HCT116 (cell line): ENCODE results near the gene ZSWIM4. TPM values are rescaled to one million over a fixed set of nuclear protein-coding genes. Genes with fewer than 3 reads are reported as not detected.
A peak's percentile ranks its signal among the peaks of the same experiment; 100 is the strongest.

Source experiments
- ATAC-seq: fragments of 200-7000 bp; cut with Tn5 transposase; 2 replicates; pipeline ENCODE4 v1.9.1; 2020; ENCODE audit warnings: mild to moderate bottlenecking, moderate library complexity
- BruUV-seq: library from RNA; stranded (reverse); fragments of 400-500 nt; replicated peaks from 2 replicates; lab custom pipeline; 2021; lab: Mats Ljungman, UMichigan
- CTCF ChIA-PET: fragments of 300-600 bp; sonication (Branson Sonifier 250); formaldehyde crosslinking; loops from one replicate; lab custom pipeline; 2021; ENCODE audit warnings: antibody characterized with exemption; lab: Charles Lee
- POLR2A ChIA-PET: fragments of 300-600, 350-600 bp; sonication (Branson Sonifier 250); formaldehyde crosslinking; loops from one replicate; lab custom pipeline; 2021; ENCODE audit warnings: antibody characterized with exemption; lab: Charles Lee
- RAD21 ChIA-PET, 2 experiments: fragments of 300-600 bp; sonication (Branson Sonifier 250); formaldehyde crosslinking; loops; one replicate each; lab custom pipeline; 2023; ENCODE audit warnings: low total read pairs in 2 of 2; ENCODE audit not compliant: uncharacterized antibody in 2 of 2, unreplicated experiment in 2 of 2, low non-redundant PET in 1 of 2; lab: Charles Lee
- DNase-seq: peaks from one replicate; pipeline ENCODE4 v3.0.0-alpha.2; 2010; ENCODE audit warnings: low read depth, low spot score
- H2AFZ ChIP-seq: fragments of 200-600 bp; shearing (Covaris generic), sonication (generic); 2 replicates; pipeline ENCODE4 v1.6.1; 2017; ENCODE audit warnings: low read depth, mixed run types, mixed read lengths, antibody characterized with exemption, low read length; ENCODE audit not compliant: poor library complexity, severe bottlenecking
- H3K27ac ChIP-seq: 2 replicates; pipeline ENCODE4 v1.5.1; 2012; ENCODE audit warnings: low read depth, low read length
- H3K27me3 ChIP-seq: fragments of 200-600 bp; sonication (generic); 2 replicates; pipeline ENCODE4 v1.6.1; 2016; ENCODE audit warnings: mixed run types, low read length, mixed read lengths; ENCODE audit not compliant: insufficient read depth
- H3K36me3 ChIP-seq, 2 experiments: fragments of 200-500 bp in 1 of 2; fragments of 200-600 bp in 1 of 2; sonication (Bioruptor generic) in 1 of 2; sonication (generic) in 1 of 2; 2 replicates each; pipeline versions ENCODE4 v1.5.1 to v1.6.1; 2014 to 2016; ENCODE audit warnings: low read length in 2 of 2, inconsistent platforms in 1 of 2, mixed read lengths in 1 of 2, mixed run types in 1 of 2; ENCODE audit not compliant: insufficient read depth in 2 of 2, control insufficient read depth in 1 of 2
- H3K4me1 ChIP-seq, 2 experiments: fragments of 200-600 bp in 1 of 2; sonication (generic) in 1 of 2; 2 replicates each; pipeline versions ENCODE4 v1.5.1 to v1.6.1; 2012 to 2017; ENCODE audit warnings: low read length in 2 of 2, inconsistent platforms in 1 of 2, mild to moderate bottlenecking in 1 of 2, mixed read lengths in 1 of 2, mixed run types in 1 of 2, moderate library complexity in 1 of 2; ENCODE audit not compliant: insufficient read depth in 2 of 2, control insufficient read depth in 1 of 2
- H3K4me2 ChIP-seq: fragments of 200-600 bp; sonication (generic); 2 replicates; pipeline ENCODE4 v1.6.1; 2017; ENCODE audit warnings: mixed run types, low read length, mixed read lengths
- H3K4me3 ChIP-seq, 2 experiments: fragments of 200-600 bp in 1 of 2; sonication (generic) in 1 of 2; replicated peaks in 1 of 2; 2 replicates each; pipeline ENCODE4 v1.5.1; 2011 to 2016; ENCODE audit warnings: low read length in 2 of 2, control low read depth in 1 of 2, low read depth in 1 of 2, mild to moderate bottlenecking in 1 of 2, mixed read lengths in 1 of 2, mixed run types in 1 of 2
- H3K79me2 ChIP-seq: fragments of 200-600 bp; sonication (generic); 2 replicates; pipeline ENCODE4 v1.6.1; 2017; ENCODE audit warnings: mild to moderate bottlenecking, mixed run types, low read length, moderate library complexity, mixed read lengths; ENCODE audit not compliant: insufficient read depth
- H3K9ac ChIP-seq: fragments of 200-600 bp; sonication (generic); 2 replicates; pipeline ENCODE4 v1.6.1; 2016; ENCODE audit warnings: low read length, mixed read lengths
- H3K9me2 ChIP-seq: fragments of 200-600 bp; sonication (generic), shearing (Covaris generic); 2 replicates; pipeline ENCODE4 v1.6.1; 2017; ENCODE audit warnings: mixed run types, mild to moderate bottlenecking, moderate library complexity; ENCODE audit not compliant: insufficient read depth
- H3K9me3 ChIP-seq, 2 experiments: fragments of 200-500 bp in 1 of 2; fragments of 200-600 bp in 1 of 2; sonication (Bioruptor generic) in 1 of 2; sonication (generic) in 1 of 2; 2 replicates each; pipeline ENCODE4 v1.6.1; 2014 to 2017; ENCODE audit warnings: low read length in 2 of 2, mixed read lengths in 2 of 2, inconsistent platforms in 1 of 2, low read depth in 1 of 2, mild to moderate bottlenecking in 1 of 2, mixed run types in 1 of 2, moderate library complexity in 1 of 2; ENCODE audit not compliant: control insufficient read depth in 1 of 2, insufficient read depth in 1 of 2
- H4K20me1 ChIP-seq: fragments of 200-600 bp; sonication (generic), shearing (Covaris generic); 2 replicates; pipeline ENCODE4 v1.6.1; 2017; ENCODE audit warnings: mixed run types, mild to moderate bottlenecking, moderate library complexity; ENCODE audit not compliant: insufficient read depth
- ATF3 ChIP-seq: IDR thresholded peaks from 2 replicates; pipeline ENCODE4 v1.6.1; 2012
- CBX3 ChIP-seq: IDR thresholded peaks from 2 replicates; pipeline ENCODE4 v1.6.1; 2012; ENCODE audit warnings: low read depth
- CTCF ChIP-seq, 3 experiments: fragments of 200-600 bp in 1 of 3; sonication (generic) in 1 of 3; IDR thresholded peaks in 2 of 3; conservative IDR thresholded peaks in 1 of 3; 2 replicates each; pipeline ENCODE4 v1.5.1; 2012 to 2017; ENCODE audit warnings: low read depth in 2 of 3, low read length in 2 of 3, antibody characterized with exemption in 1 of 3, borderline replicate concordance in 1 of 3, control low read depth in 1 of 3, mild to moderate bottlenecking in 1 of 3, mixed read lengths in 1 of 3, mixed run types in 1 of 3, moderate library complexity in 1 of 3; ENCODE audit not compliant: insufficient read depth in 1 of 3
- ELF1 ChIP-seq: IDR thresholded peaks from 2 replicates; pipeline ENCODE4 v1.6.1; 2012; ENCODE audit warnings: low read depth, borderline replicate concordance
- FOSL1 ChIP-seq: IDR thresholded peaks from 2 replicates; pipeline ENCODE4 v1.6.1; 2012; ENCODE audit warnings: low read depth
- POLR2AphosphoS5 ChIP-seq: IDR thresholded peaks from 2 replicates; pipeline ENCODE4 v1.6.1; 2011; ENCODE audit warnings: mild to moderate bottlenecking, low read depth, low read length, moderate library complexity
- SRF ChIP-seq: IDR thresholded peaks from 2 replicates; pipeline ENCODE4 v1.6.1; 2012; ENCODE audit warnings: low read depth
- ZBTB33 ChIP-seq: IDR thresholded peaks from 2 replicates; pipeline ENCODE4 v1.6.1; 2011; ENCODE audit warnings: mild to moderate bottlenecking, low read length, moderate library complexity; ENCODE audit not compliant: insufficient replicate concordance; ENCODE audit errors: extremely low read depth
- intact Hi-C: fragments of 100-400 bp; cut with micrococcal nuclease; formaldehyde crosslinking; loops from 2 replicates; pipeline ENCODE4 v1.10.0; 2022
- total RNA-seq: library from RNA; stranded (reverse); gene quantifications from one replicate; pipeline ENCODE4 v1.2.1, GENCODE V29; 2021; ENCODE audit not compliant: unreplicated experiment

The ZSWIM4 gene
- total RNA-seq, 1 experiment from 2014 or later, result 9.8 TPM

GRCh38 chr19:13859361-13859880, 64.2 kb downstream of the ZSWIM4 start:
- H3K36me3 ChIP-seq, result no peaks in the 10 kb centered on the region
- ChIA-PET RAD21 (interaction anchor here in 1 of 2 experiments (0.7 kb wide), 1 partner anchor 398 kb away, joined by 4 read pairs; no protein-coding TSS in a partner anchor), POLR2A (interaction anchor here (0.6 to 3.1 kb wide), 8 partner anchors 12 to 1134 kb away, joined by 3 to 29 read pairs (median 6); no protein-coding TSS in a partner anchor)
- peak overlapping the region; percentile 59 for H3K9ac ChIP-seq
- no peak for DNase-seq
- peak overlapping the region; percentile 62 for H3K4me2 ChIP-seq
- no peaks in the 10 kb centered on the region for H3K79me2 ChIP-seq
- H3K27me3 ChIP-seq, result no peaks in the 10 kb centered on the region
- H3K4me1 ChIP-seq, result peaks cover 55 to 81% of the 10 kb centered on the region in 2 experiments
- intact Hi-C loops, result no loop called here
- no peaks in the 10 kb centered on the region for H4K20me1 ChIP-seq
- no TSS peak for BruUV-seq
- no peaks in the 10 kb centered on the region for H3K9me2 ChIP-seq
- ATAC-seq, result no peak
- TF ChIP-seq POLR2AphosphoS5, result no peak
- no peak for TF ChIP-seq FOSL1
- TF ChIP-seq SRF, result no peak
- 0 out of 2 replicates have a peak, but pooled peaks have one; percentile 6 for TF ChIP-seq CBX3
- no peak for TF ChIP-seq ATF3
- TF ChIP-seq ZBTB33, result no peak
- no peak for TF ChIP-seq CTCF (IDR thresholded peaks at IDR 0.05 in 2 of 3, conservative IDR thresholded peaks at IDR 0.05 in 1 of 3; ENCODE audit: borderline replicate concordance in 1 of 3, insufficient read depth in 1 of 3, low read depth in 2 of 3, low read length in 2 of 3)
- TF ChIP-seq ELF1, result no peak
- TF ChIP-seq, all 23 proteins: peak for 1
- H3K4me3 ChIP-seq, result no peak overlapping the region
- H2AFZ ChIP-seq, result no peak overlapping the region
- H3K27ac ChIP-seq, result peak overlapping the region; percentile 88
- no peaks in the 10 kb centered on the region for H3K9me3 ChIP-seq
- CTCF ChIA-PET, result interaction anchor here (1.1 to 1.6 kb wide), 7 partner anchors 13 to 270 kb away, joined by 3 to 13 read pairs (median 3); no protein-coding TSS in a partner anchor
